GM18499 (cell line): ENCODE data around the gene PPM1M.

Experiments
- ATAC-seq: cut with Tn5 transposase; IDR thresholded peaks from one replicate; pipeline ENCODE4 v1.9.1; 2021; ENCODE audit warnings: moderate number of reproducible peaks; ENCODE audit not compliant: insufficient read depth, unreplicated experiment

PPM1M gene

DNA sequence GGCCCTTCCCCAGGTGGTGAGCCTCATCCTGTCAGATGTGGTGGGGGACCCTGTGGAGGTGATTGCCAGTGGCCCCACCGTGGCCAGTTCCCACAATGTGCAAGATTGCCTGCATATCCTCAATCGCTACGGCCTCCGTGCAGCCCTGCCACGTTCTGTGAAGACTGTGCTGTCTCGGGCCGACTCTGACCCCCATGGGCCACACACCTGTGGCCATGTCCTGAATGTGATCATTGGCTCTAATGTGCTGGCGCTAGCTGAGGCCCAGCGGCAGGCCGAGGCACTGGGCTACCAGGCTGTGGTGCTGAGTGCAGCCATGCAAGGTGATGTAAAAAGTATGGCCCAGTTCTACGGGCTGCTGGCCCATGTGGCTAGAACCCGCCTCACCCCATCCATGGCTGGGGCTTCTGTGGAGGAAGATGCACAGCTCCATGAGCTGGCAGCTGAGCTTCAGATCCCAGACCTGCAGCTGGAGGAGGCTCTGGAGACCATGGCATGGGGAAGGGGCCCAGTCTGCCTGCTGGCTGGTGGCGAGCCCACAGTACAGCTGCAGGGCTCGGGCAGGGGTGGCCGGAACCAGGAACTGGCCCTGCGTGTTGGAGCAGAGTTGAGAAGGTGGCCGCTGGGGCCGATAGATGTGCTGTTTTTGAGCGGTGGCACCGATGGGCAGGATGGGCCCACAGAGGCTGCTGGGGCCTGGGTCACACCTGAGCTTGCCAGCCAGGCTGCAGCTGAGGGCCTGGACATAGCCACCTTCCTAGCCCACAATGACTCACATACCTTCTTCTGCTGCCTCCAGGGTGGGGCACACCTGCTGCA lies 46.9 kb downstream of the PPM1M start:
- no peak for ATAC-seq

DNA sequence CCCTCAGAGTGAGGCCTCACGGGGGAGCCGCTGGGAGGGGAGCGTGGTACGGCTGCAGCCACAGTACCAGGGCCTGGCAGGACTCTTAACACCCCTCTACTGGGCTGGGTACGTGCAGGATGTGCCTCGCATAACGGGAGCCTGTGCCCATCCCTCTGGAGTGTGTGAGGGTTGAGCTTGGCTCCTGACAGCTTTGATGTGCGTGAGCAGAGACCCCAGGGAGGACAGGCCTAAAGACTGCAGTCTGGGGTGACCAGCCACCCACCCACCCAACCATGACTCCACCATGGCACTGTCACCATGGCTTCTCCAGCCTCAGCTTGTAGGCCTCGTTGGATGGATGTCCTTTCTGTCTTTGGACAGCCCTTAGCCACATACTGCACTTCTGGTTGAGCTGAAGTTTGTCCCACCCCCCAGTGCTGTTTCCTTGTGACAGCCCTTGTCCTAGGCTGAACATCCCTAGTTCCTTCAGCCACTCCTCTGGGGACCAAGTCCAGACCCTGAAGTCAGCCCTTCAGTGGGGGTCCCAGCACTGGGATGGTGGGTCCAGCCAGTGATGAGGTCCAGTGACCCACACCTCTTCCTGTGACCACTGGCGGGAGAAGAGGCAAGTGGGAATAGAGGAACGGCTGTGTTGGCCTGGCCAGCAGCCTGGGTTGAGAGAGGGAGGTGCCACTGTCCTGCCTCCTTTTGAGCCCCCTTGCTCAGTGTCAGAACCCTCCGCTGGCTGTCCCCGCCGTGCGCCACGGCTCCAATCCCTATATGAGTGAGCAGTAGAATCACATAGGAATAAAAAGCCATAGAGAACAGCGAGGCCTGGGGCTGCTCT lies 48.1 kb downstream of the PPM1M start:
- no peak for ATAC-seq

DNA sequence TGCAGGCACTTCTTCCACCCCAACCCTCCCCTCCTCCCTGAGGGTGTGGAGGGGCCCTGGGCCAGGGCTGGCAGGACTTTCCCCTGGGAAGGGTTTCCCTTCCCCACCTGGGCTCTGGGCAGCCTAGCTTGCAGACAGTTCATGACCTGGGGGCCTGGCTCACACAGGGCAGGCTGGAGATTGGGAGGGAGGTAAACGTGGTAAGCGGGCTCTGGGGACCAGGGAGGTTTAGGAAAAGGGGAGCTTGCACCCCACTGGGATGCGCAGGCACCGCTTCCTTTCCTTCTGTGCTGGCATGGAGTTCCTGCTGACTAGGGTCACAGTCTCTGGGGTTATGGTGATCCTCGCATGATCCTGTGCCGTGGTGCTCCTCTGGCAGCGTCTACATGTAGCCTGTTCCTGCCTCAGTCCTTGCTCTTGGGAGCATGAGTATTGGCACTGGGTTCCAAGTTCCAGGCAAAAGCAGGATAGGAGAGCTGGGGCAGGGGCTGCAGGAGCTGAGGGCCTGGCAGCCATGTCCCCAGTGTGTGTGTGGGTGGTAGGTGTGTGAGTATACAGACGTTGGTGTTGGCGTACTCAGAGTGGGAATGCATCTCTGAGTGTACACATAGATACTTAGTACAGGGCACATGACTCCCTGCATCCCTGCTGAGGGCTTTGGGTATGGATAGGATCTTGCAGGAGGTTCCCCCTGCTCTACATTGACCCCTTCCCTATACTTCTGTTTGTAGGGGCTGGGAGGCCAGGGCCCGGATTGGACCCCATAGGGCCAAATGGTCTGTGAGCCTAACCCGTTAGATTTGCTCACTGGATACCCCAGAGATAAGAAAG lies 49.0 kb downstream of the PPM1M start:
- ATAC-seq: no peak

DNA sequence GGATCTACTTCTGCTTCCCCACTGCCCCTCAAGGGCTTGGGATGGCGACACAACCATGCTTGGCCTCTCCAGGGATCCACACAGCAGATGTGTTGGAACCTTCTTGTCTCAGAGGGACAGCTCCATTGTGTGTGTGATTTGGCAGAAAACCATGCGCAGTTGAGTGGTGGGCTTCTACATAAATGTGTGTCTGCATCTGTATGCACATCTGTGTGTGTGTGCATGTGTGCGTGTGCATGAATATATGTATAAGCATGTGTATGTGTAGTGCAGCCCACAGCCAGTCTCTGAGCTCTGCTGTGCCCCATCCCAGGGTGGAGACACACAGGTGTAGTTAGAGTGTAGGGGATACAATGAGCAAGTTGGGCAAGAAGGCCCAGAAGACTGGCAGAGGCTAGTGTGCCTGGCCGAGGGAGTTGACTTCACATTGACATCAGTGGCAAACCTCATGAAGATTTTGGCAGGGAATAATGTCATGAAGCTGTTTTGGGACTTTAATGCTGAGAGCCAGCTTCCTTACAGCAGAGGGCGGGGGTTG lies 50.2 kb downstream of the PPM1M start:
- ATAC-seq: no peak

DNA sequence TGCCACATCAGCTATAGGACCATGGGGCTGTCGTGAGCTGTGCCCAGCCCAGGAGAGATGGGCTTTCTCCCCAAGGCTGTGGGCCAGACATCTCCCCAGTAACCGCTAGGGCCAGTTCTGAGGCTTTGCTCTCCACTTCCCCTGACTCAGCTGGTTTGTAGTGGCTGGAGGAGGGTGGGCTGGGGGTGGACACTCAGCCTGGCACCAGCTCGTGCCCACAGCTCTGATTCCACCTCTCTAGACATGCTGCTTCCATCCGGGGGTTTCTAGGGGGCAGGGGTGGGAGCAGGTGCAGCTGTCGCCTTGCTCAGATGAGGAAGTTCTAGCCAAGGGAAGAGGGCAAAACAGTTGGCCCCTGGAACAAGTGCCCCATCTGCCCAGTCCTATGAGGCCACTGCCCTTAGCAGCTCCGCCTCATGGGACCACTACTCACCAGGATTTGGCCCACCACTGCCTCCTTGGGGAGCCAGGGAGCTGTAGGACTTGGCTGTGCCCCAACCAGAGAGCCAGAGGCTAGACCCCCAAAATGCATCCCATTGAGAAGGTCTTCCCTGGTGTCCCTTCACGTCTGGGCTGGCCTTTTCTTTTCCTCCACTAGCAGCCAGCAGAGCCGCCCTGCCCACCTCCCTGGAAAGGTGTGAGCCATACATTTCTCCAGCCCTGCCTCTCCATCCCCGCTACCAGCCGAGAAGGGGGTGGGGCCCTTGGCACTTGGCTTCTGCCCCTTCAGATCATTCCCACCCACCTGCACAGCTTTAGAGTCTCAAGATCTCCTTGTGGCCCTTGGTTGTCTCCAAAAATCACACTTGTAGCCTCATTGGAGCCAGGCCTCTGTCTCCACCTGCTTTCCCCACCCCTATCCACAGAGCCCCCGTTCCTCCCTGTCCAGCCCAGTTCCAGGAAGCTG lies 51.9 kb downstream of the PPM1M start:
- ATAC-seq: no peak

DNA sequence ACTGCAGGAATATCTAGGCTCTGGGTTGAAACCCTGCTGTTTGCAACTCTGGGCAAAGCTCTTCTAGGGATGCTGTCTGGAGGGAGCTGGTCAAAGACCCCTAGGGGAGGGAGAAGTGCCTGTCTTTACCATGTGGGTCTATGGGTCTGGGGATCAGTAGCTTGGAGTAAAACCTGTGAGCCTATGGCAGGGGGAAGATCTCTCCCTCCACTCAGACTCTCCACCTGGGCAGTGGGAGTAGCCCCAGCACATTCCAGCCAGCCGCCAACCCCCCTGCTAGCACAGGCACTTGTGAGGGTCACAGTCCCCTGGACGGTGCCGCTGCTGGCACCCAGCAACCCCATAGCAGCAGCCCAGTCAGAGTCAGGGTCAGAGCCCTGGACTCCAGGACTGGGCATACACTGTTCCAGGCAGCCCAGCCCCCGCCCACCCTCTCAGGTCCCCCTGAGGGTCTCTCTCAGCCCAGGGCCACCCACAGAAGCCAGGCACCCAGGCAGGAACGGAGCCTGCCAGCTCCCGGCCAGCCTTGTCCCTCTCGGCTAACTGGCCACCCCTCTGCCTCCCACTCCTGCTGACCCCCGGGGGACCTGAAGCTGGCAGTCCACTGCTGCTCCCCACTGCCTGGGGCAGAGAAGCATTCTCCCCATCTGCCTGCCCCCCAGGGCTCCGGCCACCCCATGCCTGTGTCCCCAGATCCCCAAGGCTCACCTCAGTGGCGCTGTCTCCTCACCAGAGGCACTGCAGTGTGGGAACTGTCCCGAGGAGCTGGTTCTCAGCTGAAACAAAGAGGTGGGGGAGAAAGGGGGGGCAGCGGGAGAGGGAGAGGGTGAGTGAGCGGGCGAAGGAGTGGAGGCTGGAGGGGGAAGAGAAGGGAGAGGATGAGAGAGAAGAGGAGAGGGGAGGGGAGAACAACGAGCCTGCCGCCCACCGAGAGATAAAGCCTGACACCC lies 52.9 kb downstream of the PPM1M start:
- no peak for ATAC-seq

DNA sequence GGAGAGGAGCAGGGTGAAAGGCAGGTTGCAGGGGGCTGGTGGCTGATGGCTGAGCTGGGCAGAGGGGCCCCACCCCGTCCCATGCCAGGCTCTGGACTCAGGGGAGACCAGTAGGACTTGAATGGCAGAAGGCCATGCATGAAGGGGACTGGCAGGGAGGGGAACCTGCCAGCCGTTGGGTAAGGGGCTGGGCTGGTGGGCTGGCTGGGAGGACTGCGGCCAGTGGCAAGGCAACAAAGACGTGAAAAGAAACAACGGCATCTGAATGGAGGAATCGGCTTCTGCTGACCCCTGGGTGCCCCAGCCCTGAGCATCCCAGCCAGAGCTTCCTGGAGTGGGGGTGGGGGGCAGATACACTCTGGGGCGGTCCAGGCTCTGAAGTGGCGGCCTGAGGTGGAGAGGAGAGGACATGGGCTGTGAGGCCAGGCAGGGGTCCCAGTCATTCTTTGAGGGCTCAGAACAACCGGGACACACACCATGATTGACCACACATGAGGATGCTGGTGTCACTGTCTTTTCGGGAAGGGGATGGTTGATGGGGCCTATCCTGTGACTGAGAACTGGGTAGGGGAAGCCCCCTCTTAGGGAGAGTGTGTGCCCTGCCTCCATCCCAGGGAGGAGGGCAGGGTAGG lies 53.8 kb downstream of the PPM1M start:
- ATAC-seq: no peak
